Retinal pigment epithelial cell (primary cell): Measurements from ENCODE around the gene CALML6.

Experiments used
- DNase-seq: peaks from one replicate; pipeline ENCODE4 v3.0.0-alpha.2; 2010; ENCODE audit warnings: low read depth
- H3K4me3 ChIP-seq: 2 replicates; pipeline ENCODE4 v1.5.1; 2011; ENCODE audit warnings: mild to moderate bottlenecking, low read length, control low read depth, moderate library complexity
- TF ChIP-seq, protein P1 (sequence below): conservative IDR thresholded peaks from 2 replicates; pipeline ENCODE4 v1.5.1; 2011; ENCODE audit warnings: low read depth, low read length, control low read depth, inconsistent platforms

The CALML6 gene

DNA sequence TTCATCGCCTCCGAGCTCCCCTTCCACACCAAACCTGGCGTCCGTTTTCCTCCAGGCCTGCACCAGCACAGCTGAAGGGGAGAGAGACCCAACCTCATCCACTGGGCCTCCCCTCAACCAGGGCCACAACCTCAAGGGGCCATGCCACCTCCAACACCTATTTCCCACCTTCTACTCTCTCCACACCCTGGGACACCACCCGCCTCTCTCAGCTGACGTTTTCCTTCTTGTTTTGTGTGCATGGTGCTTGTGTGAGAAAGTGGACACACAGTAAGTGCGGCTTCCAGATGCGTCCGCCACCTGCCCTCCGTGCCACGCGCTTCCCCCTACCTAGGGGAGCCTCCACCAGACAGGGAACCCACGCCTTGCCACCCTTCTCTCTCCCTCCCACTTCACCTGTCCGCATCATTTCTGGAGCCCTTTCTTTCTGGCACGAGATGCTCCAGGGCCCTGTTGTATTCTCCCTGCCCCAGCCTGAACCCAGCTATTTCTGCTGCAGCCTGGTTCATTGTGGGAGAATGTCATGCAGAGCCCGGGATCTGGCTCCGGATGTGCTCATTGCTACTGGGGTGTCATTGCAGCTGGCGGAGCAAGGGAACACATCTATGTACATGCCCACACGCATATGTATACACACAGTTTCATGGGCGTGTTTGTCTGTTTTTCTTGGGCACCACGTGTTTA is 22.8 kb upstream of the CALML6 start:
- peak overlapping the region; percentile 51 for H3K4me3 ChIP-seq
- no peak for DNase-seq
- TF ChIP-seq, protein P1, sequence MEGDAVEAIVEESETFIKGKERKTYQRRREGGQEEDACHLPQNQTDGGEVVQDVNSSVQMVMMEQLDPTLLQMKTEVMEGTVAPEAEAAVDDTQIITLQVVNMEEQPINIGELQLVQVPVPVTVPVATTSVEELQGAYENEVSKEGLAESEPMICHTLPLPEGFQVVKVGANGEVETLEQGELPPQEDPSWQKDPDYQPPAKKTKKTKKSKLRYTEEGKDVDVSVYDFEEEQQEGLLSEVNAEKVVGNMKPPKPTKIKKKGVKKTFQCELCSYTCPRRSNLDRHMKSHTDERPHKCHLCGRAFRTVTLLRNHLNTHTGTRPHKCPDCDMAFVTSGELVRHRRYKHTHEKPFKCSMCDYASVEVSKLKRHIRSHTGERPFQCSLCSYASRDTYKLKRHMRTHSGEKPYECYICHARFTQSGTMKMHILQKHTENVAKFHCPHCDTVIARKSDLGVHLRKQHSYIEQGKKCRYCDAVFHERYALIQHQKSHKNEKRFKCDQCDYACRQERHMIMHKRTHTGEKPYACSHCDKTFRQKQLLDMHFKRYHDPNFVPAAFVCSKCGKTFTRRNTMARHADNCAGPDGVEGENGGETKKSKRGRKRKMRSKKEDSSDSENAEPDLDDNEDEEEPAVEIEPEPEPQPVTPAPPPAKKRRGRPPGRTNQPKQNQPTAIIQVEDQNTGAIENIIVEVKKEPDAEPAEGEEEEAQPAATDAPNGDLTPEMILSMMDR: no peak

DNA sequence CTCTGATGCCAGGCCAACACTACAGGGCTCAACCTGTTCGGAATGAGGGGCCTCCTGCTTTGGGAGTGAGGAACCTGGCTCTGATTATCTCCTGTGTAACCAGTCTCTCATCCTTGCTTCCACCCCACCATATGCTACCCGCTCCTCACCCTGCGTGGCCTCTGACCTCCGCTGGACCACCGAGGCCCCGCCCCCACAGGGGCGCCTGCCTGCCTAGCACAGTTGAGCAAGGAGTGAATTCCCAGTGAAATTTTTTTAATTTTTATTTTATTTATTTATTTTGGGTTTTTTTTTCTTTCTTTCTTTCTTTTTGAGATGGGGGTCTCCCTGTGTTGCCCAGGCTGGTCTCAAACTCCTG is 22.3 kb upstream of the CALML6 start:
- no peak overlapping the region for H3K4me3 ChIP-seq
- no peak for DNase-seq
- TF ChIP-seq, protein P1: no peak

DNA sequence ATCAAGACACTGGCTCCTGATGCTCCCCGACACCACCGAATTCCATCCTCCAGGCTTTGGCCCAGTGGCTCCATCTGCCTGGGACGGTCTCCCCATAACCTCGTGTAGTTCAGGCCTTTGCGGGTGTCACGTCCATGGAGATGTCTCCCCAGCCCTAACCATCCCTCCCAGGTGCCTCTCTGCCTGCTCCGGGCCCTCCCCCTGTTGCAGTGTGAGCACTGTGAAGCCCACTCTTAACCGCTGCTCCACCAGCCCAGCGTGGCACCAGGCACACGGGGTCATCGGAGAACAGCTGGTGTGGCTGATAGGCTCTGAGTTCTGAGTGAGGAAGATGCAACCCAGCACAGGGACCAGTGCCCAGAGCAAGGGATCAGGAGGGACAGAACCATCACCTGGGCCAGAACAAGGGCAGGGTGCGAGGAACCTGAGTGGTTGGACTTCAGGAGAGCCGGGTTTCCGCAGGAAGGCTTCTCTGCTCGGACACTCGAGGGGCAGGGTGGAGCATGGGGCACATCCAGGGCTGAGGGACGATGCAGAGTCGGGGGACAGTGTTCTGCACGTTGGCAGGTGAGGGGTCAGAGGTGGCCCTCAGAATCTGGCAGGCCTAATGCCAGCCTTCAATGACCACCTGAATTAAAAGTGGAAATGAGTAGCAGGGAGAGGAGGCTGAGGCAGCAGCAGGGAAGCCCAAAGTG is 21.6 kb upstream of the CALML6 start:
- TF ChIP-seq, protein P1: no peak
- no peak overlapping the region for H3K4me3 ChIP-seq
- DNase-seq: no peak

DNA sequence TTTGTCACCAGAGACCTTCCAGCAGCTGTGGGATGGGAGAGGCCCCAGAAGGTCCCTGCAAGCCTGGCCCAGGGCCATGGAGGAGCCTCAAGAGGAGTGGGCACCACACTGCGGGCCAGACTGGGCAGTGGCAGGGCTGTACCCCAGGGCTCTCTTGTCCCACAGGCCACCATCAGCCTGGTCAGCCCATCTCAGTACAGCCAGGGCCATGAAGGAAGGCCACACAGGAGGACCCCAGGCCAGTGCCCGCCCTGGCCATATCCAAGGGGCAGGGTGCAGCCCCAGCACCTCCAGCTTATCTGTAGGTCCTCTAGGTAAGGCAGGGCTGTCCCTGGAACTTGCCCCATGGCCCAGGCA is 21.1 kb upstream of the CALML6 start:
- TF ChIP-seq, protein P1: no peak
- no peak for DNase-seq
- no peak overlapping the region for H3K4me3 ChIP-seq

DNA sequence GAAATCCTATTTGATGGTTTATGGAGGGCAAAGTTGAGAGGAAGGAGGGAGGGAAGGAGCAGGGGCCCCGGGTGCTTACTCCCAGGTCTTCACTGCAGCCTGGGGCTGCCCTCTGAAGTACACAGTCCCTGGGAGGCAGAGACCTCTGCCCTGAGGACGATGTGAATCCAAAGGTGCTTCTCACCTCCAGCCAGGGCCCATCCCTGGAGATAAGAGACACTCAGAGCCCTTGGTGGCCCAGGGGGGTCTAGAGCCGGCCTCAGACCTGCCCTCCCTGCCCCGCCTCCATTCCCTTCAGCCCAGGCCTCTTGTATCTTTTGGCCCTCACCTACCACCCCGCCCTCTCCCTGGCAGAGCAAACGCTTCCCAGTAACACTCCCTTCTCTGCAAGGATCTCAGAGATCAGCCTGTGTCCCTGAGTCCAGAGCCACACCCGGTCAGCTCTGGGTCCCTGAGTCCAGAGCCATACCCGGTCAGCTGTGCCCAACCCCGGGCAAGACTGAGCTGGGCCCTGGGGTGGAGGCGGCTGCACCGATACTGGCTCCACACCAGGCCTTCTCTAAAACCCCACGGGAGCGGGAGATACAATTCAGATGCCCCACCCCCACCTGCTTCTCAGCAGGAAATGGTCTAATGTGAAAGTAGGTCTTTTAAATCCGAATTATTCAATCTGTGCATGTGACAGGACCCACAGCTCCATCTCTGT is 20.6 kb upstream of the CALML6 start:
- H3K4me3 ChIP-seq: no peak overlapping the region
- TF ChIP-seq, protein P1: no peak
- DNase-seq: no peak

DNA sequence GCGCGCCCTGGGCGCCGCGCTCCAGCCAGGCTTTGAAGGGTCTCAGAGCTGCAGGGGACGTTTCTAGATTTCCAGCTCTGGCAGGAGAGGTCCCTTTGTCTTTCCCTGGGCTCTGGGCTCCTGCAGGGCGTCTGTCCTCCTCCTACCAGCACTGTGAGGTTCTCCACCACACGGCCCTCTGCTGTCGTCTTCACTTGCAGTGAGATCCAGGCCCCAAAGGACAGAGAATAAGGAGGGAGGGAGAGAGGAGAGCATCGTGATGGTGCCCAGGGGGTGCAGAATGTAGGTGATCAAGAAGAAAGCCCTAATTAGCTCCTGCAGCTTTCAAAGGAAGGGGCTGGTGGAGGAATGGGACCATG is 20.0 kb upstream of the CALML6 start:
- DNase-seq: no peak
- TF ChIP-seq, protein P1: no peak
- H3K4me3 ChIP-seq: no peak overlapping the region
